ENCODE results near the gene CBLN3.

DNA sequence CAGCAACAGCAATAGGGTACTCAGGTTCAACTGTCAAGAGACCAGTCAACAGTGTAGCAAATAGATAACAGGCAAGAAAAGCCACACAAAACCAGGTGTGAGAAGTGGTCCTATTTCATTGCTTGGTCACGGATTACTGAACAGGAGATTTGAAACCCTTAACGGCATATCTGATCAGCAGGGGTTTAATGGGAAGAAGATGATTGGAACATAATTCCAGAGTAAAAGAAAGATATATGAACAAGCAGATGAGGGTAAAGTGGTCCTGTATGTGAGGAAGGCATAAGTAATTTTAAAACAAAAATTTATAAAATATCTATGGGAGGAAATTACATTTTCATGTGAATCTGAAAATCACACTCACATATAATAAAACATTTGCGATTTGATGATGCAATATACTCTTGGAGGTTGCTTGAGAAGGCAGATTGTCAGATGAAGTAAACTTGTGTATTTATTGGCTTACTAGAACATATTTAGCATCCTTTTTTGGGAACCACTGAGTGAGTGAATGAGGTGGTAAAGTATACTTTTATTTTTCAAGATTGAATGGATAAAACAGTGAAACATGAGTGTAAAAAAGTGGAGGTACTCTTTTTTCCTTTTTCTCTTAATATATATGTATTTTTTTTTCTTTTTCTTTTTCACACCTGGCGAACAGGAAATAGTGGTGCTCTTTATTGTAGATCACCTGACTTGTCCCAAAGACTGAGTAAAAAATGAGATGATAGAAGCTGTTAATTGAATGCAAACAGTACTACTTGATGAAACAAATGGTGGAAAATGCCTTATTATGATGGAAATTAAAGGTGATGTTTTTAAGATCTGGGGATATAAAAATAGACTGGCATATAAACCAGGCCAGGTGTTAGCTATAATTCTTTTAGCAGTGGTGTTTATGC, 34.7 kb upstream of the CBLN3 start:
- TF ChIP-seq, protein P1, sequence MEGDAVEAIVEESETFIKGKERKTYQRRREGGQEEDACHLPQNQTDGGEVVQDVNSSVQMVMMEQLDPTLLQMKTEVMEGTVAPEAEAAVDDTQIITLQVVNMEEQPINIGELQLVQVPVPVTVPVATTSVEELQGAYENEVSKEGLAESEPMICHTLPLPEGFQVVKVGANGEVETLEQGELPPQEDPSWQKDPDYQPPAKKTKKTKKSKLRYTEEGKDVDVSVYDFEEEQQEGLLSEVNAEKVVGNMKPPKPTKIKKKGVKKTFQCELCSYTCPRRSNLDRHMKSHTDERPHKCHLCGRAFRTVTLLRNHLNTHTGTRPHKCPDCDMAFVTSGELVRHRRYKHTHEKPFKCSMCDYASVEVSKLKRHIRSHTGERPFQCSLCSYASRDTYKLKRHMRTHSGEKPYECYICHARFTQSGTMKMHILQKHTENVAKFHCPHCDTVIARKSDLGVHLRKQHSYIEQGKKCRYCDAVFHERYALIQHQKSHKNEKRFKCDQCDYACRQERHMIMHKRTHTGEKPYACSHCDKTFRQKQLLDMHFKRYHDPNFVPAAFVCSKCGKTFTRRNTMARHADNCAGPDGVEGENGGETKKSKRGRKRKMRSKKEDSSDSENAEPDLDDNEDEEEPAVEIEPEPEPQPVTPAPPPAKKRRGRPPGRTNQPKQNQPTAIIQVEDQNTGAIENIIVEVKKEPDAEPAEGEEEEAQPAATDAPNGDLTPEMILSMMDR (IDR thresholded peaks at IDR 0.05) = no peak
- no peak for TF ChIP-seq POLR2A (IDR thresholded peaks at IDR 0.05)
